ENCODE data around the gene USP54.

- TF ChIP-seq POLR2A (IDR thresholded peaks at IDR 0.05; ENCODE audit: low read depth, low read length) (no peak), TAF1 (IDR thresholded peaks at IDR 0.05; ENCODE audit: low read depth, low read length) (no peak)
These were observed 130.2 kb downstream of the USP54 start for GRCh38 chr10:73460897-73461296.

Measured in GM12891 (cell line).